Measurements from ENCODE around the gene OGFR.

The OGFR gene

GRCh38 chr20:62790075-62790474, 14.6 kb upstream of the OGFR start:
- TF ChIP-seq, protein P1, sequence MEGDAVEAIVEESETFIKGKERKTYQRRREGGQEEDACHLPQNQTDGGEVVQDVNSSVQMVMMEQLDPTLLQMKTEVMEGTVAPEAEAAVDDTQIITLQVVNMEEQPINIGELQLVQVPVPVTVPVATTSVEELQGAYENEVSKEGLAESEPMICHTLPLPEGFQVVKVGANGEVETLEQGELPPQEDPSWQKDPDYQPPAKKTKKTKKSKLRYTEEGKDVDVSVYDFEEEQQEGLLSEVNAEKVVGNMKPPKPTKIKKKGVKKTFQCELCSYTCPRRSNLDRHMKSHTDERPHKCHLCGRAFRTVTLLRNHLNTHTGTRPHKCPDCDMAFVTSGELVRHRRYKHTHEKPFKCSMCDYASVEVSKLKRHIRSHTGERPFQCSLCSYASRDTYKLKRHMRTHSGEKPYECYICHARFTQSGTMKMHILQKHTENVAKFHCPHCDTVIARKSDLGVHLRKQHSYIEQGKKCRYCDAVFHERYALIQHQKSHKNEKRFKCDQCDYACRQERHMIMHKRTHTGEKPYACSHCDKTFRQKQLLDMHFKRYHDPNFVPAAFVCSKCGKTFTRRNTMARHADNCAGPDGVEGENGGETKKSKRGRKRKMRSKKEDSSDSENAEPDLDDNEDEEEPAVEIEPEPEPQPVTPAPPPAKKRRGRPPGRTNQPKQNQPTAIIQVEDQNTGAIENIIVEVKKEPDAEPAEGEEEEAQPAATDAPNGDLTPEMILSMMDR (conservative IDR thresholded peaks at IDR 0.05; ENCODE audit: low read length): no peak
- no peak for DNase-seq (ENCODE audit: low read depth)
- no peak overlapping the region for H3K4me3 ChIP-seq (ENCODE audit: low read length)

GRCh38 chr20:62791301-62792181, 13.1 kb upstream of the OGFR start:
- no peak overlapping the region for H3K4me3 ChIP-seq (ENCODE audit: low read length)
- TF ChIP-seq, protein P1 (conservative IDR thresholded peaks at IDR 0.05; ENCODE audit: low read length): peak; percentile 88
- DNase-seq (ENCODE audit: low read depth): peak; percentile 79

DNA sequence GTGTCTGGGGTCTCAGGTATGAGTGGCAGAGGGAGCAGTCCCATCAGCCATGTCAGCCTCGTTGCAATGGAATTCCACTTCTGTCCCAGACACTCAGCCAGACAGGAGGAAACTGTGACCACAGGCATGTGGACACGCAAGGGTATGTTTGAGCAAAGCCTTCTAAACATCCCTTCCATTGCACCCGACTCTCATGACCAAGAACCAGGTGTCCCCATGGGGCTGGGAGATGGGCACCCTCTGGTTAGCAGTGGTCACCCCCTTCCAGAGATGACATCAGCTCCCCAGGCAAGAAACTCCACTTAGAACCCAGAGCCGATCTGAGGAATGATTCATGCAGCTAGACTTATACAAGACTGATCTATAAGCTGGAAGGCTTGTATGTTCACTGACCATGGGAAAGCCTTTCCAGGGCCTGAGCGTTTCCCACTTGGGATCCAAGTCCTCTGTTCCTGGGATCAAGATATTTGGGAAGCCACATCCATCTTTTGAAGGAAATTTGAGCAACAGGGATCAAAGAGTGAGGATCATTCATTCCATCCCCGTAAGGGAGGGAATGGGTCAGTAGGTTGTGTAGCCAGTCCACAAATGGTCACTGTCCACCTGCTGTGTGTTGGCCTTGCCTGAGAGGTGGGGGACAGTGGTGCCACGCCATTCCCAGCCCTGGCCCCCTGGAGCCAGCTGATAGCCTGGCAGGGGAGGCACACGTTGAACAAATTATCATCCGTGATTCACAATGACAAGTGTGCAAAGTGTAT, 12.3 kb upstream of the OGFR start:
- TF ChIP-seq, protein P1 (conservative IDR thresholded peaks at IDR 0.05; ENCODE audit: low read length): no peak
- DNase-seq (ENCODE audit: low read depth): peak; percentile 76
- no peak overlapping the region for H3K4me3 ChIP-seq (ENCODE audit: low read length)

DNA sequence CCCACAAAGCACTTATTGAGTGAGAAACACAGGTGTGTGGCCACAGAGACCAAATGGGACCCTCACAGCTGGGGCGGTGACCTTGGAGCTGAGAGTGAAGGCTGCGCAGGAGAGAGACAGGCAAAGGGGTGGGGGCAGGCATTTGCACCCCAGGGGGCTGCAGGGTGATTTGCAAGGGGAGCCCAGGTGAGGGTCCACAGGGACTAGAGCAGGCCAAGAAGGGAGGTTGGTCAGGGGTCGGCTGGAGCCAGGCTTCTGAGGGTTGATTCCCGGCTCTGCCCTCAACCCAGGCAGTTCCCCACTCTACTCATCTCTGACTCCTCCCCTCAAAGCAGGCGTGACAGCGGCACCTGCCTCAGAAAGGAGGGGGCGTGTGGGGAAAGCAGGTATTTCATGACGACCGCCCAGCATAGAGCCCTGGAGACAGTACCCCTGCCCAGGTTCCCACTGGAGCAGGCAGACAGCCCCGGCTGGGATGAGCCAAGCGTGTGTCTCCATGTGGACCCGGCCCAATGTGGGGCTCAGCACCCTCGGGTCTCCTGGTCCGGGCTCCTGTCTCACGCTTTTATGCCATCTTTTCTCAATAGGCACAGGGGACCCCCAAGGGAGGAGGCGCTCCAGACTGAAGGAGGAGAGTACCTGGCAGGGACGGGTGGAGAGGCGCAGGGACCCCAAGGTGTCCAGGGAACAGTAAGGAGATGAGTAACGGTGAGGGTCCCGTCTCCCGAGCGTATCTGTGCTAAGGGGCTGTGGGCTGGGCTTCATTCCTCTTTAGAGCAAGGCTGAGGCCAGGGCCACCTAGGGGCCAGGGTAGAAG, 11.5 kb upstream of the OGFR start:
- no peak overlapping the region for H3K4me3 ChIP-seq (ENCODE audit: low read length)
- no peak for DNase-seq (ENCODE audit: low read depth)
- TF ChIP-seq, protein P1 (conservative IDR thresholded peaks at IDR 0.05; ENCODE audit: low read length): no peak

DNA sequence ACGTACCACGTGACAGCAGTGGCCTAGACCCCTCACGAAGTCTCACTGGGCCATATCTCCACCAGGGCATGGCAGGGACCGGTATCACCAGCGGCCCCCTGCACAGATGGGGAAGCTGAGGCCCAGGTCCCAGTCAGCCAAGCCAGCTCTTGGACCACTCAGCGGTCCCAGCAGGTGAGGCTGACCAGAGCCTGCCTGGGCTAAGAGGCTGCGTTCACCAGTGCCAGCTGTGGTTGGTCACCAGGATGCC, 11.0 kb upstream of the OGFR start:
- TF ChIP-seq, protein P1 (conservative IDR thresholded peaks at IDR 0.05; ENCODE audit: low read length): no peak
- peak overlapping the region; percentile 53 for H3K4me3 ChIP-seq (ENCODE audit: low read length)
- DNase-seq (ENCODE audit: low read depth): no peak

GRCh38 chr20:62794007-62794724, 10.5 kb upstream of the OGFR start:
- peak; percentile 96 for DNase-seq (ENCODE audit: low read depth)
- H3K4me3 ChIP-seq (ENCODE audit: low read length): peak overlapping the region; percentile 69
- TF ChIP-seq, protein P1 (conservative IDR thresholded peaks at IDR 0.05; ENCODE audit: low read length): no peak

Measured in AG10803 (cell line).